Fibroblast of pulmonary artery (primary cell): ENCODE results near the gene LBX1.

Experiments
- DNase-seq: peaks from one replicate; pipeline ENCODE4 v3.0.0-alpha.2; 2010; ENCODE audit warnings: low read depth
- H3K4me3 ChIP-seq: replicated peaks from 2 replicates; pipeline ENCODE4 v1.5.1; 2011; ENCODE audit warnings: low read depth, mild to moderate bottlenecking, control low read depth, low read length, moderate library complexity
- CTCF ChIP-seq: IDR thresholded peaks from 2 replicates; pipeline ENCODE4 v1.5.1; 2011; ENCODE audit warnings: mild to moderate bottlenecking, control low read depth, low read length, inconsistent platforms; ENCODE audit errors: missing control alignments

LBX1 gene, protein sequence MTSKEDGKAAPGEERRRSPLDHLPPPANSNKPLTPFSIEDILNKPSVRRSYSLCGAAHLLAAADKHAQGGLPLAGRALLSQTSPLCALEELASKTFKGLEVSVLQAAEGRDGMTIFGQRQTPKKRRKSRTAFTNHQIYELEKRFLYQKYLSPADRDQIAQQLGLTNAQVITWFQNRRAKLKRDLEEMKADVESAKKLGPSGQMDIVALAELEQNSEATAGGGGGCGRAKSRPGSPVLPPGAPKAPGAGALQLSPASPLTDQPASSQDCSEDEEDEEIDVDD

GRCh38 chr10:101229266-101230182 lies at the start of gene LBX1:
Gene LBX1, minus strand, starts transcription at chr10:101229463. Its CDS starts 648 bp downstream, at chr10:101228815.
- no peak for DNase-seq
- TF ChIP-seq CTCF = no peak
- no peak within 1 kb of the TSS for H3K4me3 ChIP-seq

DNA sequence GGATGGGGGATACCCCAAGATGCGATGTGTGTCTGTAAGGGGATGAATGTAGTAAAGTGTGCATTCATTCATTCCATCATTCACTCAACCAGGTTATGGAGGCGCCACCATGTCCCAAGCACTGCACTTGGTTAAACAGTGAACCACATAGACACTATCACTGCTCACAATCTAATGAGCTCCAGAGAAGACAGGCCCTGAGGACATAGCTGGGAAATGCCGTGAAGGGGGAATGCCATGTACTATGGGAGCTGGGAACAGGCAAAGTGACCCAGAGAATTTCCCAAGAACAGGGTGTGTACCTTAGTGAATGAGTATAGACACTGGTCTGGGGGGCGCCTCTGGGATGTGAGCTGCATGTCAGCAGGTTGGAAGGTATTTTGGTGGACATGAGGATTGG lies 44.5 kb upstream of the LBX1 start:
- H3K4me3 ChIP-seq = no peak overlapping the region
- DNase-seq = no peak
- TF ChIP-seq CTCF = no peak

GRCh38 chr10:101273330-101273729 lies 44.1 kb upstream of the LBX1 start:
- TF ChIP-seq CTCF = no peak
- no peak for DNase-seq
- no peak overlapping the region for H3K4me3 ChIP-seq

- peak; percentile 71 for DNase-seq
- peak; percentile 87 for TF ChIP-seq CTCF
- no peak overlapping the region for H3K4me3 ChIP-seq
Observed at GRCh38 chr10:101272229-101272868, 43.1 kb upstream of the LBX1 start.

DNA sequence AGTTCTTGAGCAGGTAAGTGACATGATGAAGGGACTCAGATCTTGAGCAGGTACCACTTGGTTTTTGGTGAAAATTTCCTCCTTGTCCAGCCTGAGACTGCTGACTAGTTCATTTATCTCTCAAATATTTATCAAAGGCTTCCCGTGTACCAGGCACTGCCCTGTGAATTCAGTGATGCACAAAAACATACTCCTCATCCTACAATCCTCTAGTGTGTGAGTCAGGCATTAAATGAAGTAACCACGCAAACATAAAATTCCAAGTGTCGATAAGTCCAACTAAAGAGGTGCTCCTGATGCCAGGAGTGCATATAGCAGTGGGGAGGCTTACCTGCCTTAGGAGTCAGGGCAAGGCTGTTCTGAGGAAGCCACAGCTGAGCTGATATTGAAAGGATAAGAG lies 41.5 kb upstream of the LBX1 start:
- TF ChIP-seq CTCF = no peak
- DNase-seq = no peak
- H3K4me3 ChIP-seq = no peak overlapping the region

DNA sequence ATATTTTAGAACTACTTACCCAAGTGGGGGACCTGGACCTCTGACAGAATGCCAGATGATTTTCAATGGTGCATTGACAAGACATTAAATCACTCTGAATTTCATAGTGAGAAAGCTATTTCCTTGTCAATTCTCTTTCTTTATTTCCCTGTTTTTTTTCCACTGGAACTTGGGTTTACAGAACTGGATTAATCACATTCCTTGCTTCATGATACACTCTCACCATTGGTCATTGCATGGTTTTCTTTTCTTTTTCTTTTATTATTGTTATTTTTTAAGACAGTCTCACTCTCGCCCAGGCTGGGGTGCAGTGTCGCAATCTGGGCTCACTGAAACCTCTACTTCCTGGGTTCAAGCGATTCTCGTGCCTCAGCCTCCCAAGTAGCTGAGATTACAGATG lies 38.5 kb upstream of the LBX1 start:
- TF ChIP-seq CTCF = no peak
- no peak for DNase-seq
- H3K4me3 ChIP-seq = no peak overlapping the region
